Endothelial cell of umbilical vein (primary cell): ENCODE results near the gene ULK4. TPM values are rescaled to one million over a fixed set of nuclear protein-coding genes. Genes with fewer than 3 reads are reported as not detected.

Source experiments
- BruUV-seq: library from RNA; stranded (reverse); fragments of 400-500 nt; replicated peaks from 2 replicates; lab custom pipeline; 2021; lab: Mats Ljungman, UMichigan
- CTCF ChIA-PET: fragments of 300-600, 350-600 bp; sonication (Branson Sonifier 250); formaldehyde crosslinking; loops from one replicate; lab custom pipeline; 2021; ENCODE audit warnings: antibody characterized with exemption, inconsistent platforms; lab: Charles Lee
- POLR2A ChIA-PET: fragments of 300-600, 350-600 bp; sonication (Branson Sonifier 250); formaldehyde crosslinking; loops from one replicate; lab custom pipeline; 2021; ENCODE audit warnings: antibody characterized with exemption, inconsistent platforms; lab: Charles Lee
- DNase-seq: peaks from one replicate; pipeline ENCODE4 v3.0.0-alpha.2; 2011; ENCODE audit warnings: low read depth, low spot score
- FAIRE-seq: peaks from 2 replicates; lab custom pipeline; 2011; peaks lifted over from hg19 to GRCh38; lab: Jason Lieb, UNC
- H2AFZ ChIP-seq: 2 replicates; pipeline ENCODE4 v1.6.0; 2012; ENCODE audit warnings: low read depth, low read length, control low read depth, inconsistent platforms
- H3K27ac ChIP-seq: 2 replicates; pipeline ENCODE4 v1.5.1; 2011; ENCODE audit warnings: low read depth, mild to moderate bottlenecking, control low read depth, low read length, moderate library complexity; ENCODE audit not compliant: insufficient read depth
- H3K27me3 ChIP-seq, 2 experiments: 2 replicates each; pipeline versions ENCODE4 v1.6.0 to v1.6.1; 2011; ENCODE audit warnings: low read length in 2 of 2, mixed read lengths in 1 of 2; ENCODE audit not compliant: control insufficient read depth in 2 of 2, insufficient read depth in 2 of 2
- H3K36me3 ChIP-seq, 2 experiments: 2 replicates in 1 of 2; 3 replicates in 1 of 2; pipeline ENCODE4 v1.5.1; 2011; ENCODE audit warnings: low read length in 2 of 2, mild to moderate bottlenecking in 1 of 2, moderate library complexity in 1 of 2; ENCODE audit not compliant: control insufficient read depth in 2 of 2, insufficient read depth in 2 of 2; ENCODE audit errors: extremely low read depth in 1 of 2
- H3K4me1 ChIP-seq: 3 replicates; pipeline ENCODE4 v1.5.1; 2011; ENCODE audit warnings: mild to moderate bottlenecking, low read length; ENCODE audit not compliant: control insufficient read depth, insufficient read depth; ENCODE audit errors: extremely low read depth
- H3K4me2 ChIP-seq: 2 replicates; pipeline ENCODE4 v1.6.1; 2011; ENCODE audit warnings: low read length, control low read depth, mixed read lengths; ENCODE audit not compliant: insufficient read depth
- H3K4me3 ChIP-seq, 3 experiments: fragments of 200-600 bp in 1 of 3; sonication (generic), shearing (Covaris generic) in 1 of 3; replicated peaks in 1 of 3; 2 replicates each; pipeline ENCODE4 v1.5.1; 2011 to 2016; ENCODE audit warnings: control low read depth in 3 of 3, low read length in 3 of 3, mild to moderate bottlenecking in 2 of 3, inconsistent platforms in 1 of 3, low read depth in 1 of 3, moderate library complexity in 1 of 3; ENCODE audit not compliant: insufficient read depth in 1 of 3
- H3K79me2 ChIP-seq: 2 replicates; pipeline ENCODE4 v1.6.0; 2012; ENCODE audit warnings: low read length, inconsistent platforms; ENCODE audit not compliant: control insufficient read depth, insufficient read depth
- H3K9ac ChIP-seq: replicated peaks from 2 replicates; pipeline ENCODE3; 2011; ENCODE audit warnings: low read length, control low read depth; ENCODE audit not compliant: insufficient read depth; ENCODE audit errors: extremely low read depth
- H3K9me1 ChIP-seq: replicated peaks from 3 replicates; pipeline ENCODE4 v1.6.0; 2011; ENCODE audit warnings: mild to moderate bottlenecking, low read length; ENCODE audit not compliant: control insufficient read depth, insufficient read depth; ENCODE audit errors: extremely low read depth
- H3K9me3 ChIP-seq: replicated peaks from 2 replicates; pipeline ENCODE4 v1.5.1; 2012; ENCODE audit warnings: low read length, inconsistent platforms; ENCODE audit not compliant: control insufficient read depth, insufficient read depth
- H4K20me1 ChIP-seq: replicated peaks from 2 replicates; pipeline ENCODE3; 2011; ENCODE audit warnings: mild to moderate bottlenecking, low read length; ENCODE audit not compliant: control insufficient read depth, insufficient read depth; ENCODE audit errors: extremely low read depth
- EZH2 ChIP-seq: IDR thresholded peaks from 2 replicates; pipeline ENCODE4 v1.6.1; 2012; ENCODE audit warnings: borderline replicate concordance, low read depth, mild to moderate bottlenecking, moderate library complexity, low read length, inconsistent platforms; ENCODE audit not compliant: severe bottlenecking
- FOS ChIP-seq: IDR thresholded peaks from 2 replicates; pipeline ENCODE4 v1.6.1; 2011; ENCODE audit warnings: mild to moderate bottlenecking, low read length, moderate library complexity, borderline replicate concordance; ENCODE audit not compliant: insufficient read depth
- GATA2 ChIP-seq: IDR thresholded peaks from 2 replicates; pipeline ENCODE4 v1.7.0; 2011; ENCODE audit warnings: low read depth, mild to moderate bottlenecking, moderate library complexity, mixed read lengths, low read length; ENCODE audit not compliant: insufficient read length, insufficient read depth
- JUN ChIP-seq: IDR thresholded peaks from 2 replicates; pipeline ENCODE4 v1.6.1; 2011; ENCODE audit warnings: borderline replicate concordance, low read depth; ENCODE audit not compliant: insufficient read length, insufficient read depth
- MYC ChIP-seq: IDR thresholded peaks from one replicate; pipeline ENCODE4 v1.6.1; 2011; ENCODE audit warnings: mild to moderate bottlenecking, low read depth, low read length
- POLR2A ChIP-seq: IDR thresholded peaks from 2 replicates; pipeline ENCODE4 v1.6.1; 2012; ENCODE audit warnings: low read depth, mild to moderate bottlenecking, control low read depth, low read length
- POLR2AphosphoS5 ChIP-seq: IDR thresholded peaks from 2 replicates; pipeline ENCODE4 v1.6.1; 2012; ENCODE audit warnings: low read depth, mild to moderate bottlenecking, control low read depth, low read length, moderate library complexity; ENCODE audit not compliant: insufficient read depth
- dilution Hi-C: fragments of 300-500 bp; cut with MboI; formaldehyde crosslinking; loops from one replicate; pipeline ENCODE4 v1.15.0; 2019; ENCODE audit warnings: low sequenced_read_pairs; ENCODE audit not compliant: extremely low pct_ligation_motif_present
- intact Hi-C: fragments of 100-400 bp; cut with micrococcal nuclease; formaldehyde crosslinking; loops from one replicate; pipeline ENCODE4 v1.10.0; 2022
- polyA plus RNA-seq, 4 experiments: library from polyadenylated mRNA; depleted of rRNA in 3 of 4; stranded (reverse) in 3 of 4; unstranded in 1 of 4; fragments of >200 nt; gene quantifications; 2 replicates each; pipeline versions ENCODE4 v1.2.1 to v1.2.3, GENCODE V29; 2011 to 2012; ENCODE audit warnings: missing spikeins in 1 of 4
- total RNA-seq: library from RNA; stranded (reverse); gene quantifications from 2 replicates; pipeline ENCODE4 v1.2.3, GENCODE V29; 2021
- TF ChIP-seq, protein P1 (sequence below): IDR thresholded peaks from 2 replicates; pipeline ENCODE4 v1.6.1; 2011; ENCODE audit not compliant: insufficient read depth, insufficient read length
- TF ChIP-seq, protein P2 (sequence below), 2 donors: IDR thresholded peaks; 1 replicate in 1 of 2; 2 replicates in 1 of 2; pipeline ENCODE4 v1.5.1; 2011; ENCODE audit warnings: low read length in 2 of 2, mild to moderate bottlenecking in 2 of 2, moderate library complexity in 2 of 2, control low read depth in 1 of 2, inconsistent platforms in 1 of 2, low read depth in 1 of 2; ENCODE audit not compliant: insufficient read depth in 1 of 2; ENCODE audit errors: extremely low read depth in 1 of 2

ULK4 gene
- total and polyA plus RNA-seq, 2 donors (not counting 3 experiments of a cell fraction or from before 2014, with no cell fraction given) = 3.3 to 16.0 TPM

DNA sequence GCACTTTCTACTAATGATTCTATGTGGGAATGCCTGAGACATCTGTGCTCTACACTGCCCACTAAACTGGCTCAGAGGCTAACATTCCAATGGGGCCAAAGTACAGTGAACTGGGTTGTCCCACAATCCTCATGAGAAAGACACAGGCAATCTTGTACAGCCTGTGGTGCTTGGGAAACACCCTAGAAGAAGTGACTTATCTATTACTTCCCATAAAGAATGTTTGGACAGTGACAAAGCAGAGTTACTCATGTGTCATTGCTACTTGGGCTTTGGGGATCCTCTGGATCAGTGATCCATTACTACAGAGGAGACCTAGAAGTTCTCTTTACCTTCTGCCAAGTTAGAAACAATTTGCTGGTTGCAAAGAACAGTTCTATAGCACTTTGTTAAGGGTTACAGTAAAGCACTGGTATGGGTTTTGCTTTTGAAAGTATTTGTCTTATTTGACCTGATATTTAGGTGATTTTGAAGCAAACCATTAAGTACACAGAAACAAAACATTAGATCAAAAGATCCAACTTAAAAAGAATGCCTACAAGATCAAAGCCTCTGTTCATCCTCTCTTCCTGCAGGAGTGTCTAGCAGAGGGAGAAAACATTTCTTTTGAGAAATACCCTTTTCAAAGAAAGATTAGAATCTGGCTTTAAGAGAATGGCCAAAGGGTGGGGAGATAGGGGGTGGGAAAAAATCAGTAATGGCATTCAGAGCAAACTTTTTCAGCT is 686.8 kb downstream of the ULK4 start:
- H3K9me1 ChIP-seq = no peaks in the 10 kb centered on the region
- H3K79me2 ChIP-seq = no peaks in the 10 kb centered on the region
- no peak overlapping the region for H2AFZ ChIP-seq
- H4K20me1 ChIP-seq = no peaks in the 10 kb centered on the region
- H3K4me2 ChIP-seq = no peak overlapping the region
- TF ChIP-seq, protein P1, sequence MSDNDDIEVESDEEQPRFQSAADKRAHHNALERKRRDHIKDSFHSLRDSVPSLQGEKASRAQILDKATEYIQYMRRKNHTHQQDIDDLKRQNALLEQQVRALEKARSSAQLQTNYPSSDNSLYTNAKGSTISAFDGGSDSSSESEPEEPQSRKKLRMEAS = no peak
- TF ChIP-seq POLR2A (no peak), MYC (no peak)
- DNase-seq = no peak
- no peaks in the 10 kb centered on the region for H3K27me3 ChIP-seq
- ChIA-PET POLR2A (no interaction called here), CTCF (no interaction called here)
- H3K9me3 ChIP-seq = no peaks in the 10 kb centered on the region
- H3K9ac ChIP-seq = no peak overlapping the region
- intact Hi-C loops = no loop called here
- dilution Hi-C loops = no loop called here
- no TSS peak for BruUV-seq
- no peak overlapping the region for H3K4me3 ChIP-seq
- no peak overlapping the region for H3K27ac ChIP-seq
- no peaks in the 10 kb centered on the region for H3K36me3 ChIP-seq
- no peaks in the 10 kb centered on the region for H3K4me1 ChIP-seq
- no peak for FAIRE-seq

DNA sequence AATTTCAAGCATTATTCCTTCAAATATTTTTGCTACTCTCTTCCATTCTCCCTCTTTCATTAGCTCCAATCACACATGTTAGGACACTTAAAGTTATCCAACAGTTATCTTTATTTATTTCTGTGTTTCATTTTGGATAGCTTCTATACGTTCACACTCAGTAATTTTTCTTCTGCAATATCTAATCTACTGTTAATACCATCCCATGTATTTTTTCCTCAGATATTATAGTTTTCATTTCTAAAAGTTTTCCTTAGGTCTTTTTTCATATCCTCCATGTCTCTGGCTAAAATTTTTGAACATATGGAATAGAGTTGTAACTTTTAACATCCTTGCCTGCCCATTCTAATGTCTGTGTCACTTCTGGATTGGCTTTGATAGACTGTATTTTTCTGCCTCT is 689.2 kb downstream of the ULK4 start:
- TF ChIP-seq, protein P1 = no peak
- TF ChIP-seq MYC (no peak), EZH2 (no peak), JUN (no peak), GATA2 (no peak), POLR2AphosphoS5 (no peak), FOS (no peak), POLR2A (no peak)
- TF ChIP-seq, protein P2, sequence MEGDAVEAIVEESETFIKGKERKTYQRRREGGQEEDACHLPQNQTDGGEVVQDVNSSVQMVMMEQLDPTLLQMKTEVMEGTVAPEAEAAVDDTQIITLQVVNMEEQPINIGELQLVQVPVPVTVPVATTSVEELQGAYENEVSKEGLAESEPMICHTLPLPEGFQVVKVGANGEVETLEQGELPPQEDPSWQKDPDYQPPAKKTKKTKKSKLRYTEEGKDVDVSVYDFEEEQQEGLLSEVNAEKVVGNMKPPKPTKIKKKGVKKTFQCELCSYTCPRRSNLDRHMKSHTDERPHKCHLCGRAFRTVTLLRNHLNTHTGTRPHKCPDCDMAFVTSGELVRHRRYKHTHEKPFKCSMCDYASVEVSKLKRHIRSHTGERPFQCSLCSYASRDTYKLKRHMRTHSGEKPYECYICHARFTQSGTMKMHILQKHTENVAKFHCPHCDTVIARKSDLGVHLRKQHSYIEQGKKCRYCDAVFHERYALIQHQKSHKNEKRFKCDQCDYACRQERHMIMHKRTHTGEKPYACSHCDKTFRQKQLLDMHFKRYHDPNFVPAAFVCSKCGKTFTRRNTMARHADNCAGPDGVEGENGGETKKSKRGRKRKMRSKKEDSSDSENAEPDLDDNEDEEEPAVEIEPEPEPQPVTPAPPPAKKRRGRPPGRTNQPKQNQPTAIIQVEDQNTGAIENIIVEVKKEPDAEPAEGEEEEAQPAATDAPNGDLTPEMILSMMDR (IDR thresholded peaks at IDR 0.05; ENCODE audit: extremely low read depth in 1 of 2, insufficient read depth in 1 of 2, low read depth in 1 of 2, low read length in 2 of 2) = no peak
- Histone ChIP-seq H3K9ac (no peak overlapping the region), H3K79me2 (no peaks in the 10 kb centered on the region), H2AFZ (no peak overlapping the region), H3K4me2 (no peak overlapping the region), H3K9me1 (no peaks in the 10 kb centered on the region), H3K4me1 (peaks cover 3% of the 10 kb centered on the region), H3K36me3 (no peaks in the 10 kb centered on the region), H3K27ac (no peak overlapping the region), H3K27me3 (no peaks in the 10 kb centered on the region), H3K4me3 (no peak overlapping the region), H4K20me1 (no peaks in the 10 kb centered on the region), H3K9me3 (no peaks in the 10 kb centered on the region)
- no peak for FAIRE-seq
- no TSS peak for BruUV-seq
- intact Hi-C loops = no loop called here
- DNase-seq = no peak
- dilution Hi-C loops = no loop called here
- ChIA-PET CTCF (no interaction called here), POLR2A (no interaction called here)
